ENCODE measurements around the gene FXN.
"Not testable (repeated sequence)": the region's sequence is repeated elsewhere in the genome, so short reads cannot be mapped to it uniquely, and the experiment has no call there.

Gene FXN

DNA sequence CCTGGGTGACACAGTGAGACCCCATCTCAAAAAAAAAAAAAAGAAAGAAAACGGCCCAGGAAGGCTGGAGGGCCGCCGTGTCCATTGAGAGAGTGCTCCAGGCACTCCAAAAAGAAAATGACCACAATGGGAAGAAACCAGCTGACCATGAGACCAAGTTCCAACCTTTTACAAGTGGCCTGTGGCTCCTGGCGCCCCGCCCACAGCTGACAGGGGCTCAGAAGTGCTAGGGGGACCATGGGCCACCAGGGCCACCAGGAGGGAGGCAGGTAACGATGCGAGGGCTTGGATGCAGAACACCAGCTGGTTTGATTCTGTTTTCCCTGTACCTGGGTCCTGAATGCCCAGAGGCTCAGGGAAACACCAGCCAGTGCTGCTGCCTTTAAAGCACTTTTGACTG lies 34.6 kb downstream of the FXN start:
- DNase-seq (ENCODE audit: low read depth in 2 of 2) = no peak

GRCh38 chr9:69071059-69071458 lies 35.5 kb downstream of the FXN start:
- no peak for DNase-seq (ENCODE audit: low read depth in 2 of 2)

DNA sequence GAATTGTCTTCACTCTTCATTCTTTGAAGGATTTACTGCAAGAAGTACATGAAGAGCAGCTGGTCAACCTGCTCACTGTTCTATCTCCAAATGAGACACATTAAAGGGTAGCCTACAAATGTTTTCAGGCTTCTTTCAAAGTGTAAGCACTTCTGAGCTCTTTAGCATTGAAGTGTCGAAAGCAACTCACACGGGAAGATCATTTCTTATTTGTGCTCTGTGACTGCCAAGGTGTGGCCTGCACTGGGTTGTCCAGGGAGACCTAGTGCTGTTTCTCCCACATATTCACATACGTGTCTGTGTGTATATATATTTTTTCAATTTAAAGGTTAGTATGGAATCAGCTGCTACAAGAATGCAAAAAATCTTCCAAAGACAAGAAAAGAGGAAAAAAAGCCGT lies 37.6 kb downstream of the FXN start:
- DNase-seq (ENCODE audit: low read depth in 2 of 2) = no peak

DNA sequence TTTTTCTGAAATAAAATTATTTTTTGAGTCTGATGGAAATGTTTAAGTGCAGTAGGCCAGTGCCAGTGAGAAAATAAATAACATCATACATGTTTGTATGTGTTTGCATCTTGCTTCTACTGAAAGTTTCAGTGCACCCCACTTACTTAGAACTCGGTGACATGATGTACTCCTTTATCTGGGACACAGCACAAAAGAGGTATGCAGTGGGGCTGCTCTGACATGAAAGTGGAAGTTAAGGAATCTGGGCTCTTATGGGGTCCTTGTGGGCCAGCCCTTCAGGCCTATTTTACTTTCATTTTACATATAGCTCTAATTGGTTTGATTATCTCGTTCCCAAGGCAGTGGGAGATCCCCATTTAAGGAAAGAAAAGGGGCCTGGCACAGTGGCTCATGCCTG lies 39.2 kb downstream of the FXN start:
- no peak for DNase-seq (ENCODE audit: low read depth in 2 of 2)

DNA sequence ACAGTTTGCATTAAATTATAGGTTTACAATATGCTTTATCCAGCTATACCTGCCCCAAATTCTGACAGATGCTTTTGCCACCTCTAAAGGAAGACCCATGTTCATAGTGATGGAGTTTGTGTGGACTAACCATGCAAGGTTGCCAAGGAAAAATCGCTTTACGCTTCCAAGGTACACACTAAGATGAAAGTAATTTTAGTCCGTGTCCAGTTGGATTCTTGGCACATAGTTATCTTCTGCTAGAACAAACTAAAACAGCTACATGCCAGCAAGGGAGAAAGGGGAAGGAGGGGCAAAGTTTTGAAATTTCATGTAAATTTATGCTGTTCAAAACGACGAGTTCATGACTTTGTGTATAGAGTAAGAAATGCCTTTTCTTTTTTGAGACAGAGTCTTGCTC lies 41.0 kb downstream of the FXN start:
- DNase-seq (ENCODE audit: low read depth in 2 of 2) = no peak

GRCh38 chr9:69078069-69078468 lies 42.5 kb downstream of the FXN start:
- DNase-seq (ENCODE audit: low read depth in 2 of 2) = no peak

DNA sequence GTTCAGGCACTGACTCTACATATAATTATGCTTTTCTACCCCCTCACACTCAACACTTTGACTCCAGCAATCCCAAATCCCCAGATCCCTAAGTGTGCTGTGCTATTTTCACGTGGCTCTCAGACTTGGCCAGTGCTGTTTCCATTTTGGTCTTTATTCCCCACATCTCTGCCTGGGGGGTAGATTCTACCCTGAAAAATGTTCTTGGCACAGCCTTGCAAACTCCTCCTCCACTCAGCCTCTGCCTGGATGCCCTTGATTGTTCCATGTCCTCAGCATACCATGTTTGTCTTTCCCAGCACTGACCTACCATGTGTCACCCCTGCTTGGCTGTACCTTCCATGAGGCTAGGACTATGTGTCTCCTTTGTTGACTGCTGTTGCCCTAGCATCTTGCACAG lies 43.0 kb downstream of the FXN start:
- DNase-seq (ENCODE audit: low read depth in 2 of 2) = peak in 1 of 2 experiments; percentile 19

DNA sequence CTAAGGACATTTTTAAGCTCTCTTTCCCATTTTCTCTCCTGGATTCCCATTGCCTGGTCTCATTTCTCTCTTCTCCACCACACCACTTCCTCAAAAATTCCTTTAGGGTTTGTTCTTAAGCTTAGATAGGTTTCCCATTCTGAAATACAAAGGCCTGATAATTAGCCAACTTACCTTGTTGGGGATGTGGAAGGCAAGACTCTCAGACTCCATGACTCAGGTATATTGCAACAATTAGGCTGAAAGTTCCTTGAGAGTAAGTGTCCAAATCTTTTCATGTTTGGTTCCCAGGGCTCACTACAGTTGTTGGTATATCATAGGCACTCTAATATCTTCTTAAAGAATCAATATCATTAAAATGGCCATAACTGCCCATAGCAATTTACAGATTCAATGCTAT lies 43.6 kb downstream of the FXN start:
- no peak for DNase-seq (ENCODE audit: low read depth in 2 of 2)

DNA sequence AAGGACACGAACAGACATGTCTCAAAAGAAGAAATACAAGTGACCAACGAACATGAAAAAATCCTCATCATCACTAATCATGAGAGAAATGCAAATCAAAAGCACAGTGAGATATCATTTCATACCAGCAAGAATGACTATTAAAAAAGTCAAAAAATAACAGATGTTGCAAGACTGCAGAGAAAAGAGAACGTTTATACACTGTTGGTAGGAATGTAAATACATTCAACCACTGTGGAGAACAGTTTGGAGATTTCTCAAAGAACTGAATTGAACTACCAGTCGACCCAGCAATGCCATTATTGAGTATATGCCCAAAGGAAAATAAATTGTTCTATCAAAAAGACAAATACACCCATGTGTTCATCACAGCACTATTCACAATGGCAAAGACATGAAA lies 45.7 kb downstream of the FXN start:
- DNase-seq (ENCODE audit: low read depth in 2 of 2) = no peak

DNA sequence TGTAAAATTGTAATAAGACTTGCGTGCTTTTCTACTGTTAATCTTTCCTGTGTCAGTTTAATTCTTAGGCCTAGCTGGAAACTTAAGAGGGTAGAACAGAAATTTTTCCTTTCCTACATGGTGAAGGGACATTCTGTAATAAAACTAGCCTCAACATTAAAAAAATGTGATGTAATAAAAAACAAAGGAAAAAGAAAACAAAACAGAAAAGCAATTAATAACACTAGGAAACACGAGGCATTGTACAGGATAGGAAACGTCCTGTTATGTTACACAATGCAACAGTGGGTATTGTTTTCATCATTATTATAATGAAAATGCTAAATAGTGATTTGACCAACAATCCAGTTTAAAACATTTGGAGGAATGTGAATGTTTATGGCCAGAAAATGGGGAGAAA lies 47.8 kb downstream of the FXN start:
- DNase-seq (ENCODE audit: low read depth in 2 of 2) = no peak

- DNase-seq (ENCODE audit: low read depth in 2 of 2) = peak; percentile 77 to 79
These were observed 50.2 kb downstream of the FXN start for GRCh38 chr9:69085569-69086283.

GRCh38 chr9:69086312-69086711 lies 50.8 kb downstream of the FXN start:
- DNase-seq (ENCODE audit: low read depth in 2 of 2) = no peak

- no peak for DNase-seq (ENCODE audit: low read depth in 2 of 2)
These were observed 51.2 kb downstream of the FXN start for GRCh38 chr9:69086769-69087168.

- DNase-seq (ENCODE audit: low read depth in 2 of 2) = no peak
These were observed 53.5 kb downstream of the FXN start for GRCh38 chr9:69089082-69089481.

DNA sequence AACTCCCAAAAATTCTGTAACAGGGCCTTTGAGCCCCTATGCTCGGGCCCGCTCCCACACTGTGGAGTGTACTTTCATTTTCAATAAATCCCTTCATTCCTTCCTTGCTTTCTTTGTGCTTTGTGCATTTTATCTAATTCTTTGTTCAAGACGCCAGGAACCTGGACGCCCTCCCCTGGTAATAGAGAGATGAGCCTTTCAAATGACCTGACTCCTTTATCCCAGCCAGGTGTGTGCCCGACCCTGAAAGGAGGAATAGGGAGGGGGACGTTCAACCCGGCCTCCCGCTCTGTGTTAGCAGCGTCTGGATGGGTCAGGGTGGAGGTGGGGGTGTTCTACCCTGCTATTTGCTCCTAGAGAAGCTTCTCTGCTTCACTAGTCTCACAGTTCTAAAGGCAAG lies 53.9 kb downstream of the FXN start:
- DNase-seq (ENCODE audit: low read depth in 2 of 2) = no peak

- DNase-seq (ENCODE audit: low read depth in 2 of 2) = no peak
These were observed 54.7 kb downstream of the FXN start for GRCh38 chr9:69090140-69090750.

GRCh38 chr9:69090946-69091345 lies 55.4 kb downstream of the FXN start:
- no peak for DNase-seq (ENCODE audit: low read depth in 2 of 2)

- no peak for DNase-seq (ENCODE audit: low read depth in 2 of 2)
These were observed 58.0 kb downstream of the FXN start for GRCh38 chr9:69093471-69094103.

DNA sequence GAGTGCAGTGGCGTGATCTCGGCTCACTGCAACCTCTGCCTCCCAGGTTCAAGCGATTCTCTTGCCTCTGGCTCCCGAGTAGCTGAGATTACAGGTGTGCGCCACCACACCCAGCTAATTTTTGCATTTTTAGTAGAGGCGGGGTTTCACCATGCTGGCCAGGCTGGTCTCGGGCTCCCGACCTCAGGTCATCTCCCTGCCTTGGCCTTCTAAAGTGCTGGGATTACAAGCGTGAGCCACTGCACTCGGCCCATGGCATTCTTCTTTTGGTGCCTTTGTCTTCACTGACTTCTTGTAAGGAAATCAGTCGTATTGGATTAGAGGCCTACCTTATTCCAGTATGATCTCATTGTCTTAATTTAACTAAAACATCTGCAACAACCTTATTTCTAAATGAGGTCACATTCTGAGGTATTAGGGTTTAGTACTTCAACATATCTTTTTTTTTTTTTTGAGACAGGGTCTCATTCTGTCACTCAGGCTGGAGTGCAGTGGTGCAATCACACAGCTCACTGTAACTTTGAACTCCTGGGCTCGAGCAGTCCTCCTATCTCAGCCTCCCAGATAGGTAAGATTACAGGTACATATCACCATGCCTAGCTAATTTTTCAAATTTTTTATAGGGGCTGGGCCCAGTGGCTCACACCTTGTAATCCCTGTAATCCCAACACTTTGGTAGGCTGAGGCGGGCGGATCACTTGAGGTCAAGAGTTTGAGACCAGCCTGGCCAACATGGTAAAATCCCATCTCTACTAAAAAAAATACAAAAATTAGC lies 59.0 kb downstream of the FXN start:
- DNase-seq (ENCODE audit: low read depth in 2 of 2) = not testable (repeated sequence)

DNA sequence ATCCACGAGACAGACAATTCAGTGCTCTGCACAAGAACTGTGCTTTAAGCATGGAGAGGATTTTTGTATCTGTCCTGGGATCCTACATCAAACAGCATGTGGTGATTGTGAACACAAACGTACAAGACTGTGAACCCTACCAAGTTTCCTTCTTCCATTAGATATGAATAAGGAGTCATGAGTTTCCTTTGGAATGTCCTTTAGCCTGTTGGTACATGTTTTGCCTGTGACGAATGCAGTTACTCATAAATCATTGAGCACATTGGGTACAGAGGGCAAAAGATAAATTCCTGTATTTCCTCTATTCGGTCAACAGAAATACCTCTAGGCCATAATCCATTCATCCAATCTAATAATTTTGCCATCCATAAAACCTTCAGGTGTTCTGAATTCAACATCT lies 61.5 kb downstream of the FXN start:
- no peak for DNase-seq (ENCODE audit: low read depth in 2 of 2)

DNA sequence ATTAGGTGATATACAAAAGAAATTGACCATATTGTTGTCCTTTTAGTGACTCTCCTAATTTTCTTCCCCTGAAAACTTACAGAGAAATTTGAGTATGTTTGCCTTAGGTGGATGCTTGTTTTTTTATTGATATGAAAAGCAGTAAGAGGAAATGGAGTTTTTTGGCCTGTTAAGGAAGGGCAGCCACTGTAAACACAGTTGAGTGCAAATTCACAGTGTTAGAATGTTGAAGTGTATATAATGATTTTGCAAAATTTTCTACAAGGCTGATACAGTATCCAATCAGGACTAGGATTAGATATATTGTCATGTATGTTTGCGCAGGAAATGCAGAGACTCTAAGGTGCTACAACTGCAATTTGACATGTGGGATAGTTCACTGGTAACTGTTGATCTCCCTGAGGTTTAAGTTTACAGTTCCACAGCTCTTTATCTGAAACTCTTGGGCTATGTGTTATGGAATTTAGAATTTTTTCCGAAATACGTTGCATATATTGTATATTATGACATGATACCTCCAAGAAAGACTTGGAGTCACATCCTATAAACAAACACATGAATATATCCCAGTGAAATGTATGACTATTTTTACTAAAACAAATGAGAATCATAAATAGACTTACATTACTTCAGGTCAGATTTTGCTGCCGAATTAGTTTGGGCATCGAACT lies 62.5 kb downstream of the FXN start:
- no peak for DNase-seq (ENCODE audit: low read depth in 2 of 2)

Measured in fibroblast of skin of left biceps (primary cell).